GM10847 (cell line): Measurements from ENCODE around the gene CYP26B1.

ENCODE experiments used
- POLR2A ChIP-seq: IDR thresholded peaks from 2 replicates; pipeline ENCODE4 v1.6.1; 2011; ENCODE audit not compliant: insufficient read length; ENCODE audit errors: extremely low read depth

CYP26B1 gene

GRCh38 chr2:72138011-72138881 lies 9.4 kb downstream of the CYP26B1 start:
- no peak for TF ChIP-seq POLR2A

DNA sequence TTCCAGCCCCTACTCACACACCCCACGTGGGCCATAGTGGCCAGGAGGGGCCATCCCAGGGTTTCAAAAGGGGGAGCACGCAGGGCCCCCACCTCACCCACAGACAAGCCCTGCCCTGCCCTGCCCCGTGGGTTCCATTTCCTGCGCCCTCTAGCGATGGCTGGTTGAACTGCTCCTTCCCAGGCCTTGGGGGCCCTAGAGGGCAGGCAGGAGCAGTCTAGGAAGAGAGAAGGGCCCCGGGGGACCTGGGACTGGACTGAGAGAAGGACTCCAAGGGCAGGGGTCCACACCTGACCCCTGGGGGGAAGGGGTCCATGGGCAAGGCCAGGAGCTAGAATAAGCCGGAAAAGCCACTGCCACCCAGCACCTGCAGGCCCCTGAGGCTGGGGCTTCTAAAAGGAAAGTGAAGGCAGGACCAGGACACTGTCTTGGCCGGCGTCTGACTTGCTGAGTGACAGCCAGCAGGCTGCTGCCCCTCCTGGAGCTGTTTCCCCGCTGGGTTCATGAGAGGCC lies 10.1 kb downstream of the CYP26B1 start:
- TF ChIP-seq POLR2A: no peak

DNA sequence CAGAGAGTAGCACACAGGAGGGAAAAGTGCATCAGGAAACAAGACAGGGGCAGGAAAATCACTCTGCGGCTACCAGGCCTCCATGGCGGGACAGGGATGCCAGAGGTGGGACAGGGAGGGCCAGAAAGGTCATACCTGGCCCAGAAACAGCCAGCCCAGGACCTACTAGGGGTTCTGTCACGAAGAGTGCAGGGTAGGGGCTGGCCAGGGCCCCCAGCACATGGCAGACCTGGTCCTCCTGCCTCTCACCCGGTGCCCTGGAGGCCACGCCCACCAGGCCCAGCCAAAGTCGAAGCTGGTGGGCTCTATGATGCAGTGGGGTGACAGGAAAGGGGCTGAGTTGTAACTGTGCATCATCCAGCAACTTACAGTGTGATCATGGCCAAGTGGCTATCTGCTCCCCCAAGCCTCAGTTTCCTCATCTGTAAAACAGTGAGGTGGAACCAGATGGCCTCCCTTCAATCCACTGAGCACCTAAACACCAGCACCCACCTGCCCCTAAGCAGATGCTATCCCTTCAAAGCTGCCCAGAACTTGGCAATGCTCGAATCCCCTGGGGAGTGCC lies 10.6 kb downstream of the CYP26B1 start:
- no peak for TF ChIP-seq POLR2A

GRCh38 chr2:72136331-72136730 lies 11.3 kb downstream of the CYP26B1 start:
- TF ChIP-seq POLR2A: no peak

DNA sequence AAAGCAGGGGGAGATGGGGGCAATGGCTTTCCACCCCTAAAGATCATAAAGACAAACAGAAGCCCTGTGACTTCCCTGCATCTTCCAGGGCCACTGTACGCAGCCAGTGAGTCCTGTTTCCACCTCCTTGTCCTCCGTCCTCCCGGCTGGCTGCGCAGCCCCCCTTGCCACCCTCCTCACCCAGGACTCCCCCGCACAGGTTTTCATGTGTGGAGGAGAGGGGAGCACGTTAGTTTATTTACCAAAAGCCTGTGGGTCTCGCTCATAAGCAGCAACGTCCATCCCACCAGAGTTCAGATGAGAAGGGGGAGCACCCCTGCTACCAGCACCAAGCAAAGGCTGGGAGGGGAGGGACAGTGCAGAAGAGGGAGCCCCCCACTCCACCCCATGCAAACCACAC lies 11.7 kb downstream of the CYP26B1 start:
- no peak for TF ChIP-seq POLR2A

DNA sequence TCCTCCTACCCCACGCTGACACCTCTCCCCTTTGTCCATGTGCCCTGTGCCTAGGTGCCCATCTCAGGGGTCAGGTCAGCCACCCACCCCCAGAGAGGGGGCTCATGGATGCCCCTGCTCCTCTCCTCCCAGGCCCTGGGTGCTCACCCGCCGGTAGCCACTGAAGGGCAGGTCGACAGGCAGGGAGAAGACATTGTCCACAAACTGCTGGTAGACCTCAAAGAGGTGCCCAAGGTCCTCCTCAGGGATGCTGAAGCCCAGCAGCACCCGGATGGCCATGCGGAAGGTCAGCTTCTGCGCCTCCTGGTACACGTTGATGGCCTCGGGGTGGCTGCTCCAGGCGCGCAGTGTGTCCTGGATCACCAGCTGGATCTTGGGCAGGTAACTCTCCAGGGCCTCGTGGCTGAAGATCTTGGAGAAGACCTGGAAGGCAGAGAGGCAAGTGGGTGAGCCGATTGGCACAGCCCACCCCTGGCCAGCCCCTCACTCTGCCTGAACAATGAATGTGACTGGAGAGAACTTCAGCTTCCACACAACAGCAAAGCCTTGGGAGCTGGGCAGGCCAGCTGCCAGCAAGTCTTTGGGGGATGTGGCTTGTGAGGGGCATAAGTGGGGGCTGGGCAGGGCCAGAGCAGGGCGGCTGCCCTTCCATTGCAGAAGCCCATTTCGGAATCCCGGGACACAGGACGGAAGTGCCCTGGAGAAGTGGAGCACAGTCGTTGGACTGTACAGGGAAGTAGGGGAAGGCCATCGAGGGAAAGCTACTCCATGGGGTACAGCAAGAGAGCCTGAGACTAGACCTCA lies 12.5 kb downstream of the CYP26B1 start:
- no peak for TF ChIP-seq POLR2A

DNA sequence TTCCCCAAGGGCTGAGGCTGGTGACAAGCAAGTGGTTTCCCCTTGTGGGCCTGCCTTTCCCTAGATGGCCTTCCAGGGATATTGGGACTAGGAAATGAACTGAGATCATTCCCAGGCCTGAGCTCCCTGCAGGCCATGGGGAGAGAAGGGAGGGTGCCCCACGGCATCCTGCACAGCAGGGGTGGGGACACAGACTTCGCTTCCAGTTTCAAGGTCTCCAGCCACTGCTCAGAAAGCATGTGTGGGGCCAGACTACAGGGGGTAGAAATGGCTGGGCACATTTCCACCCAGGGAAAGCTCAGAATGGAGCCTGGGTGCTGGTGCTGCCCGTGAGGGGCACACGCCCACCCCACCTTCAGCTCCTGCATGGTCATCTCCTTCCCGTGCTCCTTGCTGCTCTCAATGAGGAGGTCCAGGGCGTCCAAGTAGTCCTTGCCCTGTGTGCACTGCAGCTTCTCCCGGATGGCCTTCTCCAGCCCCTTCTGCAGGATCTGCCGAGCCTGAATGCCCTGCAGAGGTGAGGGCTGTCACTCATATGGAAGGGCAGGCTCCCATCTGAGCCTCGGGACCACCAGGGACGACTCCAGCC lies 13.2 kb downstream of the CYP26B1 start:
- no peak for TF ChIP-seq POLR2A

GRCh38 chr2:72133721-72134407 lies 13.8 kb downstream of the CYP26B1 start:
- TF ChIP-seq POLR2A: no peak

DNA sequence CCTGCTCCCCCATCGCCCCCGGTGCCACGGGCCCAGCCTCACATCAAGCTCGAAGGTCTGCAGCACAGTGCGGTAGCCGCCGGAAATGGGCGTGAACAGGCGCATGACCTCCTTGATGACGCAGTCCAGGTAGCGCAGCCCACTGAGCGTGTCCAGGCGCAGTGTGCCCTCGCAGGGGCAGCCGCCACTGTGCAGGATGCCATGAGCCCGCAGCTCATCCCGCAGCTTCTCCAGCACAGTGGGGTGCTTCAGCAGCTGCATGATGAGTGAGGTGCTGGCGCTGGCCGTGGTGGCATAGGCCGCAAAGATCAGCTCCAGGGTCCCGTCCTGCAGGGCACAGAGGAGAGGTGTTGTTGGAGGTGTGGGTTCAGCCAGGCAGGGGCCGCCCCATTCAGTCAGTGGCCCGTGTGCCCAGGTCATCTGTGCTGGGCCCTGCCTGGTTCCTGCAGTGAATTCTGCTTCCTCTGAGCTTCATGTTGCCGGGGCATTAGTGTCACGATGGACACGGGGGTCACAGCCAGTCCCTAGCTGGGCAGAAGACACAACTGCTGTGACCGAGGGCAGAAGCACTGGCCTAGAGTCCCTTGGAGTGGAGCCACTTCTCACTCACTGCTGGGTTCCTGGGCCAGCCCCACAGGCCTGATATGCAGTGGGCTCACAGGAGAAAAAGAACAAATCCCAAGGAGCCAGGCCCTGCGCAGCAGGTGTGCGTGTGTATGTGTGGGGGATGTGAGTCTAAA lies 14.5 kb downstream of the CYP26B1 start:
- no peak for TF ChIP-seq POLR2A

- TF ChIP-seq POLR2A: no peak
These were observed 15.5 kb downstream of the CYP26B1 start for GRCh38 chr2:72131916-72132841.

GRCh38 chr2:72131371-72131891 lies 16.2 kb downstream of the CYP26B1 start:
- TF ChIP-seq POLR2A: no peak

DNA sequence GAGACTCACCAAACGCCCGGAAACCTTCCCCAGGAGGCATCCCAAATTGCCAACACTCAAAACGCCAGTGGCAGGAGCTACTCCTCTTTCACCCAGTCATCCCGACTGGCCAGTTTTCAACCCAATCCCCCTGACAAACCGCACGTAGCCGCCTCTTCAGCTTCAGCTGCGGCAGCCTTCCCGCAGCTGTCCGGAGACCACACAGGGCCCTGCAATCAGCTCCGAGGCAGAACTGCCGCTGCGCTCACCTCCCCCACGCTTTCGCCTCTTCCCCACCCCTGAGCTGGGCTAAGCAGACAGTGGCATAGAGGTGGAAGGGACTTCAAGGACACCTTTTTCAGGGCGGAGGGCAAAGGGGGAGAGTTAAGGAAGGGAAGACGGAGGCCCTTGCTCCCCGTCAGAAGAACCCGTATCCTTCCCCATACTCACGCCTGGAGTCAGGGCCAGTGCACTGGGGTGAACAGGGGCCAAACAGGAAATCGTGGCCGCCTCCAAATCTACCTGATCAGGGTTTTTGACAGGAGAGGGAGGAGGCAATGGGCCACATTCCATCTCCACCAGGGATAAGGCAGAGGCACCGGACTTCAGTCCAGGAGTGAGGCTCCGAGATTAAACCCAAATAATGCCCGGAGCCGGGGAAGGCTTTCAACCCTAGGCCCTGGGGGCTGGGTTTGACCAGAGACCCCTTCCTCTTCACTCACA lies 16.9 kb downstream of the CYP26B1 start:
- TF ChIP-seq POLR2A: no peak
